Ishikawa (cell line): Measurements from ENCODE around the gene OMD.

Experiments
- CEBPB ChIP-seq: IDR thresholded peaks from 2 replicates; pipeline ENCODE4 v1.6.1; 2012
- CREB1 ChIP-seq: IDR thresholded peaks from 2 replicates; pipeline ENCODE4 v1.6.1; 2012; ENCODE audit warnings: low read depth
- EGR1 ChIP-seq: IDR thresholded peaks from 2 replicates; pipeline ENCODE4 v1.6.1; 2012
- EP300 ChIP-seq: IDR thresholded peaks from 2 replicates; pipeline ENCODE4 v1.6.1; 2012; ENCODE audit warnings: borderline replicate concordance
- FOXM1 ChIP-seq: IDR thresholded peaks from 2 replicates; pipeline ENCODE4 v1.6.1; 2012; ENCODE audit warnings: low read depth, borderline replicate concordance
- NFIC ChIP-seq: IDR thresholded peaks from 2 replicates; pipeline ENCODE4 v1.6.1; 2012
- RAD21 ChIP-seq: IDR thresholded peaks from 2 replicates; pipeline ENCODE4 v1.6.1; 2012; ENCODE audit warnings: low read depth
- TAF1 ChIP-seq: IDR thresholded peaks from 2 replicates; pipeline ENCODE4 v1.6.1; 2012; ENCODE audit warnings: low read depth, mild to moderate bottlenecking
- TCF12 ChIP-seq: IDR thresholded peaks from 2 replicates; pipeline ENCODE4 v1.6.1; 2012; ENCODE audit warnings: low read depth
- TEAD4 ChIP-seq: IDR thresholded peaks from 2 replicates; pipeline ENCODE4 v1.6.1; 2012
- YY1 ChIP-seq: IDR thresholded peaks from 2 replicates; pipeline ENCODE4 v1.6.1; 2012; ENCODE audit warnings: low read depth
- ZBTB7A ChIP-seq: IDR thresholded peaks from 2 replicates; pipeline ENCODE4 v1.6.1; 2012; ENCODE audit warnings: low read depth
- TF ChIP-seq, protein P1 (sequence below): IDR thresholded peaks from 2 replicates; pipeline ENCODE4 v1.6.1; 2012; ENCODE audit warnings: low read depth, mild to moderate bottlenecking
- TF ChIP-seq, protein P2 (sequence below): IDR thresholded peaks from 2 replicates; pipeline ENCODE4 v1.6.1; 2012
- TF ChIP-seq, protein P3 (sequence below): IDR thresholded peaks from 2 replicates; pipeline ENCODE4 v1.6.1; 2012

OMD gene, protein sequence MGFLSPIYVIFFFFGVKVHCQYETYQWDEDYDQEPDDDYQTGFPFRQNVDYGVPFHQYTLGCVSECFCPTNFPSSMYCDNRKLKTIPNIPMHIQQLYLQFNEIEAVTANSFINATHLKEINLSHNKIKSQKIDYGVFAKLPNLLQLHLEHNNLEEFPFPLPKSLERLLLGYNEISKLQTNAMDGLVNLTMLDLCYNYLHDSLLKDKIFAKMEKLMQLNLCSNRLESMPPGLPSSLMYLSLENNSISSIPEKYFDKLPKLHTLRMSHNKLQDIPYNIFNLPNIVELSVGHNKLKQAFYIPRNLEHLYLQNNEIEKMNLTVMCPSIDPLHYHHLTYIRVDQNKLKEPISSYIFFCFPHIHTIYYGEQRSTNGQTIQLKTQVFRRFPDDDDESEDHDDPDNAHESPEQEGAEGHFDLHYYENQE

DNA sequence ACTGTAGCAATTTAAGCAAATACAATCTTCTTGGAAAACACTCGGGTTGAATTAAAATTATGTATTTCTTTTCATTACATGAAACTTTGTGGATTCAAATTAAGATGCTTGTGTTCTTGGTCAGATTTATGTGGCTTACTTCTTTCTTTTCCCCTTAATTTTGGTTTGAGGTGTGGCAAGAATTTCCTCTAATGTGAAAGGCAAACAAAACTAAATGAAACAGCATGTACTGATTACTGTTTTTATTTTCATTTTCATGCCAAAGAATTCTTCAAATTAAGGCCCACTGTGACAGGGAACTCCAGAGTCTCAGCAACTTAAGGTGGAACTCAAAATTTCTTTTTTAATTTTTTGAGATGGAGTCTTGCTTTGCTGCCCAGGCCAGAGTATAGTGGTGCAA is at the start of gene OMD:
OMD (minus strand) TSS at position 132 of the 400 bp plus-strand sequence. CDS start 6,913 bp downstream, outside the sequence.
- TF ChIP-seq TCF12 (no peak), CREB1 (no peak), RAD21 (no peak), NFIC (no peak), FOXM1 (no peak), TAF1 (no peak), YY1 (no peak), ZBTB7A (no peak), EP300 (no peak), TEAD4 (no peak)
- TF ChIP-seq, protein P1, sequence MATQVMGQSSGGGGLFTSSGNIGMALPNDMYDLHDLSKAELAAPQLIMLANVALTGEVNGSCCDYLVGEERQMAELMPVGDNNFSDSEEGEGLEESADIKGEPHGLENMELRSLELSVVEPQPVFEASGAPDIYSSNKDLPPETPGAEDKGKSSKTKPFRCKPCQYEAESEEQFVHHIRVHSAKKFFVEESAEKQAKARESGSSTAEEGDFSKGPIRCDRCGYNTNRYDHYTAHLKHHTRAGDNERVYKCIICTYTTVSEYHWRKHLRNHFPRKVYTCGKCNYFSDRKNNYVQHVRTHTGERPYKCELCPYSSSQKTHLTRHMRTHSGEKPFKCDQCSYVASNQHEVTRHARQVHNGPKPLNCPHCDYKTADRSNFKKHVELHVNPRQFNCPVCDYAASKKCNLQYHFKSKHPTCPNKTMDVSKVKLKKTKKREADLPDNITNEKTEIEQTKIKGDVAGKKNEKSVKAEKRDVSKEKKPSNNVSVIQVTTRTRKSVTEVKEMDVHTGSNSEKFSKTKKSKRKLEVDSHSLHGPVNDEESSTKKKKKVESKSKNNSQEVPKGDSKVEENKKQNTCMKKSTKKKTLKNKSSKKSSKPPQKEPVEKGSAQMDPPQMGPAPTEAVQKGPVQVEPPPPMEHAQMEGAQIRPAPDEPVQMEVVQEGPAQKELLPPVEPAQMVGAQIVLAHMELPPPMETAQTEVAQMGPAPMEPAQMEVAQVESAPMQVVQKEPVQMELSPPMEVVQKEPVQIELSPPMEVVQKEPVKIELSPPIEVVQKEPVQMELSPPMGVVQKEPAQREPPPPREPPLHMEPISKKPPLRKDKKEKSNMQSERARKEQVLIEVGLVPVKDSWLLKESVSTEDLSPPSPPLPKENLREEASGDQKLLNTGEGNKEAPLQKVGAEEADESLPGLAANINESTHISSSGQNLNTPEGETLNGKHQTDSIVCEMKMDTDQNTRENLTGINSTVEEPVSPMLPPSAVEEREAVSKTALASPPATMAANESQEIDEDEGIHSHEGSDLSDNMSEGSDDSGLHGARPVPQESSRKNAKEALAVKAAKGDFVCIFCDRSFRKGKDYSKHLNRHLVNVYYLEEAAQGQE, result no peak
- TF ChIP-seq, protein P2, sequence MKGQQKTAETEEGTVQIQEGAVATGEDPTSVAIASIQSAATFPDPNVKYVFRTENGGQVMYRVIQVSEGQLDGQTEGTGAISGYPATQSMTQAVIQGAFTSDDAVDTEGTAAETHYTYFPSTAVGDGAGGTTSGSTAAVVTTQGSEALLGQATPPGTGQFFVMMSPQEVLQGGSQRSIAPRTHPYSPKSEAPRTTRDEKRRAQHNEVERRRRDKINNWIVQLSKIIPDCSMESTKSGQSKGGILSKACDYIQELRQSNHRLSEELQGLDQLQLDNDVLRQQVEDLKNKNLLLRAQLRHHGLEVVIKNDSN, result no peak

DNA sequence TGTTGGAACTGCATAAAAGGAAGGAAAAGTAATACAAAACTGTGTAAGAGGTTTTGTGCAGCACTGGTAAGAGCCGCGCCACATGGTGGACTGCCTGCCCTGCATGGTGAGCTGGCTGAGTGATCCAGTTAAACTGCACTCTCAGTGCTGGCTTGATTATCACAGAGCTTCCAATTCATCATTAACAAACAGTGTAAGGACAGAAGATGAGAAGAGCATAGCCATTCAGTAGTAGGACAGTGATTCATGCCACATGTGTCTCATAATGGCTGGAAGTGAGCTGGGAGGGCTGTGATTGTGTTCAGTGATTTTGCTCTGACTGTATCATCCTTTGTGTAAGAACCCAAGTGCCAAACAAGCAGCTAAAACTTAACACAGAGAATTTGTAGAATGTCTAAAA is 43.9 kb upstream of the OMD start:
- TF ChIP-seq NFIC, result no peak
- no peak for TF ChIP-seq CEBPB
- no peak for TF ChIP-seq TEAD4
- TF ChIP-seq, protein P1, result no peak
- TF ChIP-seq, protein P2, result no peak
- no peak for TF ChIP-seq YY1
- no peak for TF ChIP-seq TCF12
- TF ChIP-seq EP300, result no peak
- TF ChIP-seq EGR1, result no peak
- TF ChIP-seq TAF1, result no peak
- TF ChIP-seq CREB1, result no peak
- TF ChIP-seq, protein P3, sequence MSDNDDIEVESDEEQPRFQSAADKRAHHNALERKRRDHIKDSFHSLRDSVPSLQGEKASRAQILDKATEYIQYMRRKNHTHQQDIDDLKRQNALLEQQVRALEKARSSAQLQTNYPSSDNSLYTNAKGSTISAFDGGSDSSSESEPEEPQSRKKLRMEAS, result no peak
- TF ChIP-seq FOXM1, result no peak
- TF ChIP-seq RAD21, result no peak
- TF ChIP-seq ZBTB7A, result no peak

DNA sequence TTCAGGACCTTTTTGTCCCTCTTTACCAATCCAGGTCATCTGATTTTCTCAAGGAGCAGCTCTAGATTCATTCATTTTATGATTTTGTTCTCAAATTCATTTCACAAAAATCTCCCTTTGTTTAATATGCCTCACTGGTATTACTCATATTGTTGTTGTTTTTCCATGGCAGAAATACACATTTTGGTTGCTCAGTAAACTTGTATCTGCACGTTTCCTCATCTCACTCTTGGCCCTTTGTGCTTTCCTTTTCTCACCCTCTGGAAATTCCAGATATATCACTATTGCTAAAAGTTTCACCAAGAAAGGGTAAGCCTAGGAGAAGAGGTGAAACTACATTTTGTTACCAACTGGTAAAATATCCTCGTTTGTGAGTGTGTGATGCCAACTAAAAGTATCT is 43.2 kb upstream of the OMD start:
- no peak for TF ChIP-seq FOXM1
- TF ChIP-seq, protein P1, result no peak
- no peak for TF ChIP-seq ZBTB7A
- TF ChIP-seq CREB1, result no peak
- TF ChIP-seq YY1, result no peak
- TF ChIP-seq RAD21, result no peak
- no peak for TF ChIP-seq NFIC
- TF ChIP-seq TCF12, result no peak
- TF ChIP-seq, protein P3, result no peak

DNA sequence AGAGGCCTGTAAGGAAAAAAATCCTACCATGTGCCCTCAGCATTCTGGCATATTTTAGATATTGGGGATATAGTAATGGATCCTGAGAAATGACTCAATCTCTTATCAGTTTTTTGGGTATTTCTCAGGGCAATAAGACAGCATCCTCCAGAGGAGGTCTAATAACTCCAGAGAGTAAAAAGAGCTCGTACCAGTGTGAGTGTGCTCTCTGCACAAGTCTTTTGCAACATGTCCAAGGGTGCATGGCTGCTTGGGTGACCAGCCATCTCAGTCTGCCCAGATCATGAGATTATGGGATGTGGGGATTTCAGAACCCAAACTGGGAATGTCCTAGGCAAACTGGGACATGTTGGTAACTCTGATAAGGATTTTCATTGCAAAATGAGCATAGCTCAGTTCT is 42.8 kb upstream of the OMD start:
- TF ChIP-seq YY1 (no peak), NFIC (no peak), CREB1 (no peak), EP300 (no peak), FOXM1 (no peak), EGR1 (no peak), ZBTB7A (no peak), RAD21 (no peak), TCF12 (no peak), TAF1 (no peak), CEBPB (no peak), TEAD4 (no peak)
- TF ChIP-seq, protein P3, result no peak
- TF ChIP-seq, protein P2, result no peak
- TF ChIP-seq, protein P1, result no peak
